B cell (primary cell): ENCODE measurements around the gene TP53BP2. TPM values are rescaled to one million over a fixed set of nuclear protein-coding genes. Genes with fewer than 3 reads are reported as not detected.

ENCODE experiments used
- ATAC-seq: fragments of 200-7000 bp; cut with Tn5 transposase; one replicate; pipeline ENCODE4 v1.10.0; 2021; ENCODE audit warnings: low read depth, mild to moderate bottlenecking, moderate number of reproducible peaks, moderate library complexity
- CTCF ChIA-PET: fragments of 350-600 bp; sonication (Branson Sonifier 250); formaldehyde crosslinking; loops from one replicate; lab custom pipeline; 2021; ENCODE audit warnings: antibody characterized with exemption, inconsistent platforms; lab: Charles Lee
- POLR2A ChIA-PET: fragments of 350-600 bp; sonication (Branson Sonifier 250); formaldehyde crosslinking; loops from one replicate; lab custom pipeline; 2021; ENCODE audit warnings: antibody characterized with exemption; lab: Charles Lee
- DNase-seq: peaks from one replicate; pipeline ENCODE4 v3.0.0; 2013
- H2AFZ ChIP-seq: 2 replicates; pipeline ENCODE4 v1.6.1; 2012; ENCODE audit warnings: mild to moderate bottlenecking, low read depth, low read length; ENCODE audit not compliant: insufficient read depth, poor library complexity, severe bottlenecking
- H3K27ac ChIP-seq, 2 donors: 1 replicate in 1 of 2; 2 replicates in 1 of 2; pipeline ENCODE4 v1.5.1; 2012 to 2013; ENCODE audit warnings: low read length in 2 of 2, mild to moderate bottlenecking in 2 of 2, moderate library complexity in 1 of 2
- H3K27me3 ChIP-seq, 4 experiments: fragments of 200-600 bp in 1 of 4; sonication (generic) in 1 of 4; replicated peaks in 1 of 4; 1 replicate in 2 of 4; 2 replicates in 2 of 4; pipeline versions ENCODE4 v1.6.1 to v1.7.0; 2013 to 2016; ENCODE audit warnings: low read length in 3 of 4, mild to moderate bottlenecking in 2 of 4, mixed read lengths in 1 of 4, moderate library complexity in 1 of 4; ENCODE audit not compliant: insufficient read depth in 4 of 4, control insufficient read depth in 3 of 4; ENCODE audit errors: control extremely low read depth in 1 of 4
- H3K36me3 ChIP-seq, 2 experiments: replicated peaks in 1 of 2; 1 replicate in 1 of 2; 2 replicates in 1 of 2; pipeline versions ENCODE4 v1.6.1 to v1.7.1; 2013; ENCODE audit warnings: low read length in 1 of 2; ENCODE audit not compliant: insufficient read depth in 2 of 2, control insufficient read depth in 1 of 2; ENCODE audit errors: control extremely low read depth in 1 of 2, extremely low read depth in 1 of 2
- H3K4me1 ChIP-seq, 2 donors: fragments of 200-600 bp in 1 of 2; sonication (generic) in 1 of 2; 1 replicate in 1 of 2; 2 replicates in 1 of 2; pipeline versions ENCODE4 v1.5.1 to v1.6.1; 2013 to 2017; ENCODE audit warnings: low read length in 2 of 2; ENCODE audit not compliant: control insufficient read depth in 2 of 2, insufficient read depth in 2 of 2
- H3K4me2 ChIP-seq: replicated peaks from 2 replicates; pipeline ENCODE3; 2012; ENCODE audit warnings: mild to moderate bottlenecking, low read depth, low read length; ENCODE audit not compliant: poor library complexity, severe bottlenecking
- H3K4me3 ChIP-seq, 5 experiments: fragments of 200-600 bp in 1 of 5; sonication (generic) in 1 of 5; 1 replicate in 3 of 5; 2 replicates in 2 of 5; pipeline versions ENCODE4 v1.5.1 to v1.7.0; 2011 to 2016; ENCODE audit warnings: low read length in 4 of 5, mild to moderate bottlenecking in 4 of 5, low read depth in 2 of 5, control low read depth in 1 of 5, moderate library complexity in 1 of 5; ENCODE audit not compliant: insufficient read depth in 1 of 5; ENCODE audit errors: control extremely low read depth in 1 of 5, extremely low read depth in 1 of 5
- H3K79me2 ChIP-seq: fragments of 200-600 bp; sonication (generic); one replicate; pipeline ENCODE4 v1.6.0; 2016; ENCODE audit warnings: low read length; ENCODE audit not compliant: control insufficient read depth, insufficient read depth
- H3K9ac ChIP-seq: fragments of 200-600 bp; sonication (generic); 2 replicates; pipeline ENCODE4 v1.6.1; 2017; ENCODE audit warnings: mild to moderate bottlenecking, low read length, moderate library complexity
- H3K9me3 ChIP-seq, 3 donors: one replicate each; pipeline versions ENCODE4 v1.6.1 to v1.7.1; 2013; ENCODE audit warnings: low read length in 2 of 3; ENCODE audit not compliant: control insufficient read depth in 2 of 3, insufficient read depth in 1 of 3; ENCODE audit errors: control extremely low read depth in 1 of 3
- H4K20me1 ChIP-seq: 2 replicates; pipeline ENCODE4 v1.6.0; 2012; ENCODE audit warnings: mild to moderate bottlenecking, low read length; ENCODE audit not compliant: insufficient read depth, control insufficient read depth, poor library complexity, severe bottlenecking
- H3K27ac Mint-ChIP-seq: one replicate; pipeline ENCODE4 v1.8.0; 2021; ENCODE audit warnings: mixed read lengths
- H3K27me3 Mint-ChIP-seq: one replicate; pipeline ENCODE4 v1.8.0; 2021; ENCODE audit warnings: mixed read lengths
- H3K4me1 Mint-ChIP-seq: one replicate; pipeline ENCODE4 v1.8.0; 2021; ENCODE audit warnings: mixed read lengths
- H3K4me3 Mint-ChIP-seq: one replicate; pipeline ENCODE4 v1.8.0; 2021; ENCODE audit warnings: mixed read lengths
- H3K9me3 Mint-ChIP-seq: one replicate; pipeline ENCODE4 v1.8.0; 2022; ENCODE audit warnings: mixed read lengths; ENCODE audit not compliant: insufficient read depth
- EZH2 ChIP-seq: IDR thresholded peaks from 2 replicates; pipeline ENCODE4 v1.6.1; 2012; ENCODE audit warnings: borderline replicate concordance, low read depth, mild to moderate bottlenecking, moderate library complexity, low read length; ENCODE audit not compliant: insufficient read depth, poor library complexity, severe bottlenecking
- WGBS: methylation state at CpG from one replicate; pipeline ENCODE4 v1.1.5; 2013; ENCODE audit warnings: missing lambda C conversion rate; ENCODE audit not compliant: insufficient coverage; 5-methylcytosine and 5-hydroxymethylcytosine counted together
- intact Hi-C: fragments of 100-400 bp; cut with micrococcal nuclease; formaldehyde crosslinking; loops from one replicate; pipeline ENCODE4 v1.10.0; 2022
- polyA plus RNA-seq: library from polyadenylated mRNA; depleted of rRNA; stranded (reverse); fragments of >200 nt; gene quantifications from 2 replicates; pipeline ENCODE4 v1.2.3, GENCODE V29; 2012
- total RNA-seq, 2 donors: library from RNA; stranded (reverse); fragments of 120-200 nt in 1 of 2; gene quantifications; 1 replicate in 1 of 2; 2 replicates in 1 of 2; pipeline versions ENCODE4 v1.2.3 to v1.2.4, GENCODE V29; 2013 to 2022
- TF ChIP-seq, protein P1 (sequence below): fragments of 200-600 bp; IDR thresholded peaks from one replicate; pipeline ENCODE4 v1.8.0; 2022; ENCODE audit warnings: antibody characterized with exemption, mild to moderate bottlenecking

Gene TP53BP2
- total and polyA plus RNA-seq, 2 donors (not counting 1 experiment from before 2014, with no cell fraction given): 10.8 to 40.0 TPM

DNA sequence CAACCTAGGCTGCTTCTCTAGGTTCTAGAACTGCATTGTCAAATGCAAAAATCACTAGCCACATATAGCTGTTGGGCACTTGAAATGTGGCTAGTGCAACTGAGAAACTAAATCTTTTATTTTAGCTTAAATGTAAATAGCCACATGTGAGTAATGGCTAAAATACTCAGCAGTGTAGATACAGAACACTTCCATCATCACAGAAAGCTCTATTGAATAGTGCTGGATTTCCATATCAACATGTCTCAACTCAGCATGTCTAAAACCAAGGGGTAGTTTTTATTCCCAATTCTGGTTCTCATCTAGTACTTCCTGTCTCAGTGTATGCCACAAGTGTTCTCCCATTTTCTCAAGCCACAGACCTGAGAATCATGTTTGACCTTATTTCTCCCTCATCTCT lies 7.5 kb upstream of the TP53BP2 start:
- H4K20me1 ChIP-seq: no peaks in the 10 kb centered on the region
- H3K4me1 ChIP-seq: no peaks in the 10 kb centered on the region
- no peak overlapping the region for H3K9ac ChIP-seq
- H3K36me3 ChIP-seq: no peaks in the 10 kb centered on the region
- no peak for ATAC-seq
- no peak overlapping the region for H2AFZ ChIP-seq
- TF ChIP-seq EZH2: no peak
- TF ChIP-seq, protein P1, sequence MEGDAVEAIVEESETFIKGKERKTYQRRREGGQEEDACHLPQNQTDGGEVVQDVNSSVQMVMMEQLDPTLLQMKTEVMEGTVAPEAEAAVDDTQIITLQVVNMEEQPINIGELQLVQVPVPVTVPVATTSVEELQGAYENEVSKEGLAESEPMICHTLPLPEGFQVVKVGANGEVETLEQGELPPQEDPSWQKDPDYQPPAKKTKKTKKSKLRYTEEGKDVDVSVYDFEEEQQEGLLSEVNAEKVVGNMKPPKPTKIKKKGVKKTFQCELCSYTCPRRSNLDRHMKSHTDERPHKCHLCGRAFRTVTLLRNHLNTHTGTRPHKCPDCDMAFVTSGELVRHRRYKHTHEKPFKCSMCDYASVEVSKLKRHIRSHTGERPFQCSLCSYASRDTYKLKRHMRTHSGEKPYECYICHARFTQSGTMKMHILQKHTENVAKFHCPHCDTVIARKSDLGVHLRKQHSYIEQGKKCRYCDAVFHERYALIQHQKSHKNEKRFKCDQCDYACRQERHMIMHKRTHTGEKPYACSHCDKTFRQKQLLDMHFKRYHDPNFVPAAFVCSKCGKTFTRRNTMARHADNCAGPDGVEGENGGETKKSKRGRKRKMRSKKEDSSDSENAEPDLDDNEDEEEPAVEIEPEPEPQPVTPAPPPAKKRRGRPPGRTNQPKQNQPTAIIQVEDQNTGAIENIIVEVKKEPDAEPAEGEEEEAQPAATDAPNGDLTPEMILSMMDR: no peak
- H3K27ac Mint-ChIP-seq: no peak overlapping the region
- H3K4me3 ChIP-seq: no peak overlapping the region
- intact Hi-C loops: no loop called here
- ChIA-PET POLR2A (no interaction called here), CTCF (interaction anchor here (0.9 kb wide), 1 partner anchor 480 kb away, joined by 3 read pairs; no protein-coding TSS in a partner anchor)
- peaks cover 5% of the 10 kb centered on the region for H3K27me3 Mint-ChIP-seq
- no peaks in the 10 kb centered on the region for H3K9me3 Mint-ChIP-seq
- no peak overlapping the region for H3K27ac ChIP-seq
- H3K27me3 ChIP-seq: no peaks in the 10 kb centered on the region
- no peak overlapping the region for H3K4me2 ChIP-seq
- DNase-seq: no peak
- H3K79me2 ChIP-seq: peaks cover 2% of the 10 kb centered on the region
- peaks cover 4% of the 10 kb centered on the region for H3K4me1 Mint-ChIP-seq
- no peak overlapping the region for H3K4me3 Mint-ChIP-seq
- H3K9me3 ChIP-seq: peaks cover 0 to 2% (median 0%) of the 10 kb centered on the region in 3 donors

DNA sequence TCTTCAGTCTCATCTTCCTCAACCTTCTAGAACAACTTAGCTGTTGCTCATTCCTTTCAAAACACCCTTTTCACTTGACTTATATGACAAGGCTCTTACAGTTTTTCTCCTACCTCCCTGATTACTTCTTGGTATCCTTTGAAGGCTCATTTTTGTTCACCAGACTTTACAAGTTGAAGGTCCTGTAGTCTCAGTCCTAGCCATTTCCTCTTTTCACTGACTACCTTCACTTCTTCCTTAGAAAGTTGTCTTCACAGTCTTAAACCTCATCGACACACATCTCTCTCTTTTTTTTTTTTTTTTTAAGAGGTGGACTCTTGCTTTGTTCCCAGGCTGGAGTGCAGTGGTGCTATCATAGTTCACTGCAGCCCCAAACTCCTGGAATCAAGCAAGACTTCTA lies 6.6 kb upstream of the TP53BP2 start:
- Histone ChIP-seq H3K9ac (no peak overlapping the region), H3K36me3 (no peaks in the 10 kb centered on the region), H3K4me2 (no peak overlapping the region), H3K9me3 (no peaks in the 10 kb centered on the region), H4K20me1 (no peaks in the 10 kb centered on the region), H3K4me1 (no peaks in the 10 kb centered on the region), H3K4me3 (no peak overlapping the region), H2AFZ (no peak overlapping the region), H3K27me3 (no peaks in the 10 kb centered on the region), H3K27ac (no peak overlapping the region), H3K79me2 (peaks cover 10% of the 10 kb centered on the region)
- Mint-ChIP-seq H3K27ac (no peak overlapping the region), H3K27me3 (peaks cover 5% of the 10 kb centered on the region), H3K4me3 (no peak overlapping the region), H3K9me3 (no peaks in the 10 kb centered on the region), H3K4me1 (peaks cover 4% of the 10 kb centered on the region)
- intact Hi-C loops: no loop called here
- WGBS: no CpG with 5 or more reads among the region's 1 CpG
- ChIA-PET POLR2A (no interaction called here), CTCF (no interaction called here)
- no peak for TF ChIP-seq EZH2
- TF ChIP-seq, protein P1: no peak
- ATAC-seq (no peak), DNase-seq (no peak)
